SK-N-SH (cell line): ENCODE data around the gene TYMS. TPM values are rescaled to one million over a fixed set of nuclear protein-coding genes. Genes with fewer than 3 reads are reported as not detected.

Source experiments
- CTCF ChIA-PET: fragments of 300-600, 350-600 bp; formaldehyde crosslinking; extraction: SDS; loops from one replicate; lab custom pipeline; 2021; lab: Yijun Ruan, JAX
- POLR2A ChIA-PET: fragments of 350-600 bp; sonication (Branson Sonifier 250); formaldehyde crosslinking; extraction: SDS; loops from one replicate; lab custom pipeline; 2020; ENCODE audit warnings: antibody characterized with exemption, inconsistent platforms; lab: Yijun Ruan, JAX
- DNase-seq: peaks from one replicate; pipeline ENCODE4 v3.0.0; 2012
- H2AFZ ChIP-seq: fragments of 200-600 bp; sonication (generic); 2 replicates; pipeline ENCODE4 v1.8.1; 2016; ENCODE audit warnings: antibody characterized with exemption, mild to moderate bottlenecking, low read depth
- H3F3A ChIP-seq: fragments of 200-600 bp; sonication (generic); replicated peaks from 2 replicates; pipeline ENCODE3; 2016; ENCODE audit warnings: antibody characterized with exemption, mild to moderate bottlenecking; ENCODE audit not compliant: insufficient read depth
- H3K27ac ChIP-seq, 2 experiments: fragments of 200-500 bp in 1 of 2; fragments of 200-600 bp in 1 of 2; sonication (Bioruptor generic) in 1 of 2; sonication (generic), shearing (Covaris generic) in 1 of 2; 2 replicates each; pipeline versions ENCODE4 v1.5.1 to v1.6.1; 2014 to 2016; ENCODE audit warnings: low read depth in 2 of 2, inconsistent platforms in 1 of 2, low read length in 1 of 2, mild to moderate bottlenecking in 1 of 2, mixed read lengths in 1 of 2
- H3K27me3 ChIP-seq: fragments of 200-600 bp; sonication (generic), shearing (Covaris generic); 2 replicates; pipeline ENCODE4 v1.6.1; 2016; ENCODE audit warnings: mixed run types; ENCODE audit not compliant: insufficient read depth
- H3K36me3 ChIP-seq, 2 experiments: fragments of 200-500 bp in 1 of 2; fragments of 200-600 bp in 1 of 2; sonication (Bioruptor generic) in 1 of 2; sonication (generic) in 1 of 2; replicated peaks in 1 of 2; 2 replicates each; pipeline versions ENCODE3 to v1.5.1; 2014 to 2016; ENCODE audit warnings: low read length in 1 of 2, mild to moderate bottlenecking in 1 of 2; ENCODE audit not compliant: insufficient read depth in 2 of 2, control insufficient read depth in 1 of 2
- H3K4me1 ChIP-seq, 2 experiments: fragments of 200-500 bp in 1 of 2; fragments of 200-600 bp in 1 of 2; sonication (Bioruptor generic) in 1 of 2; sonication (generic), shearing (Covaris generic) in 1 of 2; 2 replicates each; pipeline versions ENCODE4 v1.5.1 to v1.6.1; 2014 to 2016; ENCODE audit warnings: low read depth in 1 of 2, low read length in 1 of 2, mixed run types in 1 of 2; ENCODE audit not compliant: insufficient read depth in 2 of 2, control insufficient read depth in 1 of 2
- H3K4me2 ChIP-seq: fragments of 200-600 bp; sonication (generic), shearing (Covaris generic); 2 replicates; pipeline ENCODE4 v1.6.1; 2017; ENCODE audit warnings: mixed run types
- H3K4me3 ChIP-seq, 2 experiments: fragments of 200-500 bp in 1 of 2; fragments of 200-600 bp in 1 of 2; sonication (Bioruptor generic) in 1 of 2; sonication (generic), shearing (Covaris generic) in 1 of 2; 2 replicates each; pipeline versions ENCODE4 v1.5.1 to v1.8.1; 2014 to 2016; ENCODE audit warnings: low read depth in 2 of 2, inconsistent platforms in 1 of 2, low read length in 1 of 2, mild to moderate bottlenecking in 1 of 2, mixed read lengths in 1 of 2, moderate library complexity in 1 of 2
- H3K79me2 ChIP-seq: fragments of 200-600 bp; sonication (generic); 2 replicates; pipeline ENCODE4 v1.8.1; 2017; ENCODE audit warnings: mild to moderate bottlenecking; ENCODE audit not compliant: insufficient read depth
- H3K9ac ChIP-seq: fragments of 200-600 bp; sonication (generic); 2 replicates; pipeline ENCODE4 v1.6.1; 2017; ENCODE audit warnings: mixed run types
- H3K9me2 ChIP-seq: fragments of 200-600 bp; sonication (generic); 2 replicates; pipeline ENCODE4 v1.6.1; 2017; ENCODE audit warnings: mixed run types
- H3K9me3 ChIP-seq: fragments of 200-600 bp; sonication (generic); 2 replicates; pipeline ENCODE4 v1.6.1; 2017; ENCODE audit warnings: mixed run types, mild to moderate bottlenecking, moderate library complexity
- H4K20me1 ChIP-seq: fragments of 200-600 bp; sonication (generic); 2 replicates; pipeline ENCODE4 v1.6.1; 2017; ENCODE audit warnings: mild to moderate bottlenecking, mixed run types; ENCODE audit not compliant: insufficient read depth
- FOXJ3 ChIP-seq: sonication (generic); formaldehyde crosslinking; IDR thresholded peaks from 2 replicates; pipeline ENCODE4 v1.5.1; 2020; ENCODE audit warnings: mild to moderate bottlenecking, missing genetic modification reagents
- GATA2 ChIP-seq: sonication (generic); formaldehyde crosslinking; IDR thresholded peaks from 2 replicates; pipeline ENCODE4 v1.5.0; 2020; ENCODE audit warnings: mild to moderate bottlenecking, missing genetic modification reagents
- MAX ChIP-seq: IDR thresholded peaks from 2 replicates; pipeline ENCODE4 v1.4.0; 2012; ENCODE audit warnings: low read depth
- NRF1 ChIP-seq: IDR thresholded peaks from 2 replicates; pipeline ENCODE4 v1.6.1; 2012; ENCODE audit warnings: low read depth, mild to moderate bottlenecking, low read length
- RXRA ChIP-seq: IDR thresholded peaks from 2 replicates; pipeline ENCODE4 v1.4.0; 2012; ENCODE audit warnings: low read depth, mild to moderate bottlenecking, borderline replicate concordance
- SIN3A ChIP-seq: IDR thresholded peaks from 2 replicates; pipeline ENCODE4 v1.6.1; 2012; ENCODE audit warnings: low read depth, mild to moderate bottlenecking, low read length, moderate library complexity, borderline replicate concordance
- TEAD4 ChIP-seq: IDR thresholded peaks from 2 replicates; pipeline ENCODE4 v1.4.0; 2012; ENCODE audit warnings: mild to moderate bottlenecking, borderline replicate concordance; ENCODE audit not compliant: insufficient read depth
- USF1 ChIP-seq: IDR thresholded peaks from 2 replicates; pipeline ENCODE4 v1.4.0; 2012; ENCODE audit warnings: low read depth, borderline replicate concordance
- USF2 ChIP-seq: fragments of 150-350 bp; IDR thresholded peaks from 2 replicates; pipeline ENCODE4 v1.6.1; 2017; ENCODE audit warnings: antibody characterized with exemption, low read length, low read depth, borderline replicate concordance
- WGBS: methylation state at CpG from one replicate; pipeline ENCODE4 v1.1.6; 2017; ENCODE audit warnings: low lambda C conversion rate; 5-methylcytosine and 5-hydroxymethylcytosine counted together
- polyA plus RNA-seq, 3 experiments: library from polyadenylated mRNA; depleted of rRNA; stranded (reverse); fragments of >200 nt; gene quantifications; 2 replicates each; pipeline ENCODE4 v1.2.3, GENCODE V29; 2012
- TF ChIP-seq, protein P1 (sequence below): IDR thresholded peaks from 2 replicates; pipeline ENCODE4; 2012

Gene TYMS
- polyA plus RNA-seq, 1 of the 3 experiments (the other 2 are of a cell fraction) = 101 TPM

GRCh38 chr18:650428-650858 is 7.0 kb upstream of the TYMS start:
- CTCF ChIA-PET = interaction anchor here (1.3 to 1.5 kb wide), 2 partner anchors 26 to 62 kb away, joined by 3 to 6 read pairs; partner anchors contain the start of gene ENOSF1

GRCh38 chr18:652131-652530 is 5.3 kb upstream of the TYMS start:
- Histone ChIP-seq H3K9me3 (no peaks in the 10 kb centered on the region), H3K27me3 (no peaks in the 10 kb centered on the region), H3K9me2 (no peaks in the 10 kb centered on the region), H3K9ac (no peak overlapping the region), H3K79me2 (peaks cover 4% of the 10 kb centered on the region; the same call in 1 of the 2 replicates), H3K4me2 (no peak overlapping the region), H3K4me1 (peaks cover 0 to 2% of the 10 kb centered on the region in 2 experiments; a peak in 1 of 4 replicates), H3K4me3 (no peak overlapping the region), H4K20me1 (no peaks in the 10 kb centered on the region), H3K27ac (no peak overlapping the region), H3F3A (no peaks in the 10 kb centered on the region), H2AFZ (no peak overlapping the region), H3K36me3 (no peaks in the 10 kb centered on the region)
- ChIA-PET CTCF (interaction anchor here (0.7 to 1.3 kb wide), 2 partner anchors 28 to 31 kb away, joined by 3 read pairs; no protein-coding TSS in a partner anchor), POLR2A (no interaction called here)
- no peak for DNase-seq
- TF ChIP-seq NRF1 = no peak
- 82% methylated on average over 4 of the region's 4 CpGs for WGBS

More at GRCh38 chr18:650428-650858, 7.0 kb upstream of the TYMS start:
- Histone ChIP-seq H3K9ac (no peak overlapping the region), H2AFZ (no peak overlapping the region), H3K36me3 (no peaks in the 10 kb centered on the region), H3F3A (no peaks in the 10 kb centered on the region), H4K20me1 (no peaks in the 10 kb centered on the region), H3K27ac (no peak overlapping the region), H3K9me3 (no peaks in the 10 kb centered on the region), H3K4me1 (peaks cover 0 to 2% of the 10 kb centered on the region in 2 experiments; a peak in 1 of 4 replicates), H3K4me2 (no peak overlapping the region), H3K4me3 (no peak overlapping the region), H3K79me2 (peaks cover 3% of the 10 kb centered on the region; the same call in 1 of the 2 replicates), H3K9me2 (no peaks in the 10 kb centered on the region), H3K27me3 (no peaks in the 10 kb centered on the region)
- no peak for DNase-seq
- 82% methylated on average over 6 of the region's 6 CpGs for WGBS
- POLR2A ChIA-PET = no interaction called here
- TF ChIP-seq SIN3A (no peak), USF2 (no peak), MAX (no peak), USF1 (no peak), FOXJ3 (CRISPR knock-in tag) (no peak), GATA2 (CRISPR knock-in tag) (no peak), RXRA (no peak), TEAD4 (no peak)
- TF ChIP-seq, protein P1, sequence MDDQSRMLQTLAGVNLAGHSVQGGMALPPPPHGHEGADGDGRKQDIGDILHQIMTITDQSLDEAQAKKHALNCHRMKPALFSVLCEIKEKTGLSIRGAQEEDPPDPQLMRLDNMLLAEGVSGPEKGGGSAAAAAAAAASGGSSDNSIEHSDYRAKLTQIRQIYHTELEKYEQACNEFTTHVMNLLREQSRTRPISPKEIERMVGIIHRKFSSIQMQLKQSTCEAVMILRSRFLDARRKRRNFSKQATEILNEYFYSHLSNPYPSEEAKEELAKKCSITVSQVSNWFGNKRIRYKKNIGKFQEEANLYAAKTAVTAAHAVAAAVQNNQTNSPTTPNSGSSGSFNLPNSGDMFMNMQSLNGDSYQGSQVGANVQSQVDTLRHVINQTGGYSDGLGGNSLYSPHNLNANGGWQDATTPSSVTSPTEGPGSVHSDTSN = no peak
